HG02840 (cell line): ENCODE measurements around the gene PGGHG.
"Not testable (repeated sequence)": the region's sequence is repeated elsewhere in the genome, so short reads cannot be mapped to it uniquely, and the experiment has no call there.

Experiments
- ATAC-seq: cut with Tn5 transposase; IDR thresholded peaks from one replicate; pipeline ENCODE4 v1.9.1; 2021; ENCODE audit warnings: mild to moderate bottlenecking, moderate library complexity, moderate number of reproducible peaks; ENCODE audit not compliant: unreplicated experiment, low FRiP score

The PGGHG gene

DNA sequence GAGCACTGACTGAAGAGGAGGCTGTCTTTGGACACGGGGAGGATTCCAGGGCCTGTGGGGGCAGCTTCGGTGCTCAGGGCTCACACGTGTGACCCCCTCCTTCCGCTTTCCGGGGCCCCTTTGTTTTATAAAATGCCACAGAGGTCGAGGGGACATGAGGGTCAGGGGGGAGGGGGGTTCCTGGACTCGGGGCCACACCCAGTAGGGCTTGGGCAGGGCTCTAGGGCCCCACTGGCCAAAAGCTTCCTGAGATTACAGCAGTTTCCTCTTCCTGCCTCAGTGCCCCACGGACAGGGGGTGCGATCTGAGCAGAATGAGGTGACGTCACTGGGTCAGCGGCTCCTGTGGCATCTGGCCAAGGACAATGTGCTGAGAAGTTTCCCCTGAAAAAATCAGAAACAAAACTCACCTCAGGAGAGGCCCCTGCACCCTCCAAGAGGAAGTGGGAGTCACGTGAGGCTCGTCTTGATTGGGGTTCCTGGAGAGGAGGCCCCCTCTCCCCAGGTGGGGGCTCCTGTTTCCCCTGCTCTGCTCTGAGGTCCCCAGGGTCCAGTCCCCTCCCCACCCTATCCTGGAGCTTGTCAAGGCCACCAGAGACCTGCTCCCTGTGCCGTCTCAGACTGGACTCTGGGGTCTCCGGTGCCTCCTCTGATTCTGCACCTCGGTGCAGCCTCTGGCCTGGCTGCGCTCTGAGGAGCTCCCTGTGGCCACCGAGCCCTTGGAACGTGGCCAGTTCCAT is 38.1 kb downstream of the PGGHG start:
- ATAC-seq: peak; percentile 52

- ATAC-seq: no peak
Observed at GRCh38 chr11:327581-327923, 38.6 kb downstream of the PGGHG start.

GRCh38 chr11:328012-328411 is 39.1 kb downstream of the PGGHG start:
- ATAC-seq: no peak

DNA sequence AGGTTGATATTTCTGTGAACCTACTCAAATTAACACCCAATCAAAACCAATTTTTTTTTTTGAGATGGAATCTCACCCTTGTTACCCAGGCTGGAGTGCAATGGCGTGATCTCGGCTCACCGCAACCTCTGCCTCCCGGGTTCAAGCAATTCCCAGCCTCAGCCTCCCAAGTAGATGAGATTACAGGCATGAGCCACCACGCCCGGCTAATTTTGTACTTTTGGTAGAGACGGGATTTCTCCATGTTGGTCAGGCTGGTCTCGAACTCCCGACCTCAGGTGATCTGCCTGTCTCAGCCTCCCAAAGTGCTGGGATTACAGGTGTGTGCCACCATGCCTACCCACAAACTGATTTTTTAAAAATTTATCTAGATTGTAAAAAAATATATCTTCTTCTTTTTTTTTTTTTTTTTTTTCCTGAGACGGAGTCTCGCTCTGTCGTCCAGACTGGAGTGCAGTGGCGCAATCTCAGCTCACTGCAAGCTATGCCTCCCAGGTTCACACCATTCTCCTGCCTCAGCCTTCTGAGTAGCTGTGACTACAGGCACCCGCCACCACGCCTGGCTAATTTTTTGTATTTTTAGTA is 39.7 kb downstream of the PGGHG start:
- ATAC-seq: not testable (repeated sequence)

DNA sequence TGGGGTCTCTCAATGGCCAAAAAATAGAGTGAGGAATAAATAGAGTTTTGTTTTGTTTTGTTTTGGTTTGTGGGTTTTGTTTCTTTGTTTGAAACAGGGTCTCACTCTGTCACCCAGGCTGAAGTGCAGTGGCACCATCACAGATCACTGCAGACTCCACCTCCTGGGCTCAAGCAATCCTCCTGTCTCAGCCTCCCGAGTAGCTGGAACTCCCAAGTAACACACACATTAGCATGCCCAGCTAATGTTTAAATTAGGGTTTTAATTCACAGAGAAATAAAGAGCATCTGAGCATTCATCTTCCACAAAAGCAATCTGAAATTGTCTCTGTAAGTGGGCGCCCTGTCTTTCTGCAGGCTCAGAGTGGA is 40.9 kb downstream of the PGGHG start:
- no peak for ATAC-seq

DNA sequence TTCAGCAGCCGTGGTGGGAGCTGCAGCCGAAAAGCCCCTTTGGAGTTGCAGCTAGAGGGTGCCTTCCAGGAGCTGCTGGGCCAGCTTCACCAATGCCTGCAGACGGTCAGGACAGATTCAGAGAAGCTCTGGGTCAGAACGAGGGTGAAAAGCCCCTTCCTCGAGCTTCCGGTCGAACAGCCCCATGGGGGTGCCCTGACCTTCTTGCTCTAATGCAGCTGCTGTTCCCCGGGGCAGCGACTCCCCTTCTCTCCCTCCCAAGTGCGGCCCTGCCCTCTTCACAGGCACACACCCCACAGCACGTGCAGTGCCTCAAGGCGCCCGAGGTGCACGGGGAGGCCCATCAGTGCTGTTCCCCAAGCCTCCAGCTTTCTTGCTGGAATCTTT is 41.4 kb downstream of the PGGHG start:
- ATAC-seq: no peak

GRCh38 chr11:330694-331357 is 41.9 kb downstream of the PGGHG start:
- no peak for ATAC-seq

GRCh38 chr11:331358-332060 is 42.6 kb downstream of the PGGHG start:
- ATAC-seq: no peak

GRCh38 chr11:332651-333480 is 43.9 kb downstream of the PGGHG start:
- ATAC-seq: no peak

DNA sequence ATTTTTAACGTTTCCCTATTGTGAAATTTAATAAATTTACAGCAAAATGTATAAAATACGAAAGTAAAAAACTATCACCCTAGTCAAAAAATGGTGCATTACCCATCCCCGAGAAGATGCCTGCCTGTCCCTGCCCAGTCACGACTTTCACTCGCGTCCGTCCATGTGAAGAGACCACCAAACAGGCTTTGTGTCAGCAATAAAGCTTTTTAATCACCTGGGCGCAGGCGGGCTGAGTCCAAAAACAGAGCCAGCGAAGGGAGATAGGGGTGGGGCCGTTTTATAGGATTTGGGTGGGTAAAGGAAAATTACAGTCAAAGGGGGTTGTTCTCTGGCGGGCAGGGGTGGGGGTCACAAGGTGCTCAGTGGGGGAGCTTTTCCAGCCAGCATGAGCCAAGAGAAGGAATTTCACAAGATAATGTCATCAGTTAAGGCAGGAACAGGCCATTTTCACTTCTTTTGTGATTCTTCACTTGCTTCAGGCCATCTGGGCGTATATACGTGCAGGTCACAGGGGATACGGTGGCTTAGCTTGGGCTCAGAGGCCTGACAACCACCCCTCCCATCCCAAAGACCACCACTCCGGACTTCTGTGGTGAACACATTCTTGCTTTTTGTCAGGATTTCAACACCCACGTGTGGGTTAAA is 44.8 kb downstream of the PGGHG start:
- ATAC-seq: not testable (repeated sequence)

GRCh38 chr11:334264-334994 is 45.5 kb downstream of the PGGHG start:
- ATAC-seq: no peak

DNA sequence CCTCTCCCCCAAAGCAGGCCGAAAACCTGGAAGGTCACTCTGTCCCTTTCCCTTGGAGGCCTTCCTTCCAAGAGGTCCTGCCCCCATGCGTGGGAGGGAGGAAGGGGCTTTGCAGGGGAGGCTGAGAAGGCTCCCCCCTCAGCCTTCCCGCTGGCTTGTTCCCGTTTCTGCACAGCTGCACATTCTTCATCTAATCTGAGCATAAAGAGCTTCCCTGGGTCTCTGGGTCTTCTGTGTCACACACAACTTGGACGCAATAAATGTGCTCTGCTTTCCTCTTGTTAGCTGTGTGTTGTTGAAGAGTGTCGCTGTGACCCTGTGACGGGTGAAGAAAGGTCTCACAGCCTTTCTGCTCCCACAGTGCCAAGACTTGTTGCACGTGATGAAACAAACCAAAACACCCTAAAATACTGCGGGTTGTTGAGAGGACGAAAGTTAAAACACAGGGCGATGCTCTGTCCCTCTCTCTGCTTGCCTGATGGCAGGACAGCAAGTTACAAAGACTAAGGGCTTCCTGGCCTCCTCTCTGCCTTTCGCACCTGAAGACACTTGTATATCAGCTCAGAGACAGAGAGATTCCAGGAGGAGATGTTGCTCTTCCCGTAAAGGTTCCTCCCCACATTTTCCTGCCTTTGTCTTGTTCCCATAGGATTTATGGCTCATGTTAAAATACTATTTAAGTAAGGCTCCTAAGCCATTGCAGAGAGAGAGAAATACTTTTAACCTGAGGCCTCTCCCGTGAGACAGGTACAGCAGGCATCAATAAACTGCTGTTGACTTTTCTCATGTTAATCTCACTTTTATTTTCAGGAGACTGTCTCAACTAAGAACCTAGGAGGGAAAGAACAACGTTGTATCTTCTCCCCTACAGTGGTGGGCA is 47.1 kb downstream of the PGGHG start:
- no peak for ATAC-seq

- no peak for ATAC-seq
Observed at GRCh38 chr11:336659-337198, 47.8 kb downstream of the PGGHG start.

DNA sequence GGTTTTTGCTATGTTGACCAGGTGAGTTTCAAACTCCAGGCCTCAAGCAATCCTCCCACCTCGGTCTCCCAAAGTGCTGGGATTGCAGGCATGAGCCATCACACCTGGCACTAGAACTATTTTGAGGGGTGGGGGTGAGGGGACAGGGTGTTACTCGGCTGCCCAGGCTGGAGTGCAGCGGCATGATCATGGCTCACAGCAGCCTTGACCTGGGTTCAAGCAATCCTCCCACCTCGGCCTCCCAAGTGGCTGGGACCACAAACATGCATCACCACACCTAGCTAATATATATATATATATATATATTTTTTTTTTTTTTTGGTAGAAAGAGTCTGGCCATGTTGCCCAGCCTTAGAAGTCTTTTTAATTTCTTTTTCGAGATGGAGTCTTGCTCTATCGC is 48.8 kb downstream of the PGGHG start:
- ATAC-seq: no peak

DNA sequence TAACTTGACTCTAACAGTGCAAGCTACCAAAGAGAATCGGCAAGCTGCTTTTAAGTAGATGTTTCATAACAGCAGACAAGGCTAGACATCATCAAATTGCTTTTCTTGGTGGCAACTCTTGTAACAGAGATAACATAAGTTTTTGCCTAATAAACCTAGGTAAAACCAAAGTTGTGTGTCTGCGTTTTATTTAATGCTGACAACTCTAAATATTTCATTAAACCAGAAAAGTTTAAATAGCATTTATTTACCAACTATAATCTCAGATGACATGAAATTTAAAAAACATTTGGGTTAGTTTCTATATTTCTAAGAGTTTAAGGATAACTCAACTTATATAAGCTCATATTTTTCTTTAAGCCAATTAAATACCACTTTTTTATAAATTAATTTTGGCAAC is 51.0 kb downstream of the PGGHG start:
- ATAC-seq: no peak

- no peak for ATAC-seq
Observed at GRCh38 chr11:340539-341512, 51.9 kb downstream of the PGGHG start.

DNA sequence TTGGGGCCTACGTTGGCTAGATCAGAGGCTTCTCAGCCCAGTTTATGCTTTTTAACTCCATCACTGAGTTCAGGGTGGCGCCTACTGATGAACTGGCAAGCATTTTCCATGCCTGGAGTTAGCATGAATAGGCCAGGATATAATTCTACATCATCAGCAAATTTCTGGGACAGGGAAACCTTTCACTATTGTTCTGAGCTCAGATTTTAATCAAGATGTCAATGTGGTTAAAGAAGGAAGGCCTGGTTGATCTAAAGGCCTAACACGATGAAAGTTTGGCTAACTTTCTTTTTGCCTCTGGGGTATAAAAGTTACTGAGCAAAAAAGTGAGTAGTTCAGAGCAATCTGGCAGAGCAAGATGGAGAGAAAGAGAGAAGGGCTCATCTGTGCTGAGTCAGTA is 53.4 kb downstream of the PGGHG start:
- ATAC-seq: no peak
